HG03045 (cell line): Measurements from ENCODE around the gene PYROXD2.

ENCODE experiments used
- ATAC-seq: cut with Tn5 transposase; IDR thresholded peaks from one replicate; pipeline ENCODE4 v1.9.1; 2021; ENCODE audit warnings: mild to moderate bottlenecking, moderate library complexity; ENCODE audit not compliant: unreplicated experiment

Gene PYROXD2

DNA sequence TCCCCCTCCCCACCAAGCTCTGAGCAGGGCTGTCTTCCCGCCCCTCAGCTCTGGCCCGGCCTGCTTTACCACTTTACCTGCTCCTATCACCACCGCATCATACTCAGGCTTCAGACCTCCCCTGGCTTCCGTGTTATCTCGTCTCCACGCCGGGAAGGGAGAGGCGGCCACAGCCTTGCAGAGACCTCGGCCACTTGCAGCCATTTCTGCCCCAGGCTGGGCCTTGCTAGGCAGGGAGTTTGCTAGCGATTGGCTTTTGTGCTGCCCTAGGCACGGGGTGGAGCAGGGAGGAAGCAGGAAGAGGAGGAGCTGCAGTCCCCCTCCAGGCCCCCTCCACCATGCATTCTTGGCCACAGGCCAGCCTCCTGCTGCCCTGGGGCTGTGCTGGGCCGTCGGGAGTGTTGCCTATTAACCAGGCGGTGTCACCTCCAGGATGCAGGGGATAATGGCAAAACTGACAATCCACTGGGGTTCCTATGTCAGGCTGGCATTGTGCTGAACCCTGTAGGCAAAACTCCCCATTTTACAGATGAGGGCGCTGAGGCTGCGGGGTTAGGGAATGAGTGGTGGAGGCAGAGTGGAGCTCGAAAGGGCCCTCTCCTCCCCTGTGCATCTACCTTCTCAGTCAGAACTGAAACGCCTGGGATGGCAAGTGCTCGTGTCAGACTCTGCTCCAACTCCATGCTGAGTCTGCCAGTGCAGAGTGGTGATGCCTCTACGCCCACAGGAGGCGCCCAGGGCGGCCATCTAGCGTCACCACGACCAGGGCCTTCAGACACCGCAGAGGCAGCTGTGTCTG lies at the start of gene PYROXD2:
Gene PYROXD2, minus strand, starts transcription at position 251 of the 799 bp plus-strand sequence. Its CDS starts 47 bp downstream, at position 204.
- no peak for ATAC-seq

DNA sequence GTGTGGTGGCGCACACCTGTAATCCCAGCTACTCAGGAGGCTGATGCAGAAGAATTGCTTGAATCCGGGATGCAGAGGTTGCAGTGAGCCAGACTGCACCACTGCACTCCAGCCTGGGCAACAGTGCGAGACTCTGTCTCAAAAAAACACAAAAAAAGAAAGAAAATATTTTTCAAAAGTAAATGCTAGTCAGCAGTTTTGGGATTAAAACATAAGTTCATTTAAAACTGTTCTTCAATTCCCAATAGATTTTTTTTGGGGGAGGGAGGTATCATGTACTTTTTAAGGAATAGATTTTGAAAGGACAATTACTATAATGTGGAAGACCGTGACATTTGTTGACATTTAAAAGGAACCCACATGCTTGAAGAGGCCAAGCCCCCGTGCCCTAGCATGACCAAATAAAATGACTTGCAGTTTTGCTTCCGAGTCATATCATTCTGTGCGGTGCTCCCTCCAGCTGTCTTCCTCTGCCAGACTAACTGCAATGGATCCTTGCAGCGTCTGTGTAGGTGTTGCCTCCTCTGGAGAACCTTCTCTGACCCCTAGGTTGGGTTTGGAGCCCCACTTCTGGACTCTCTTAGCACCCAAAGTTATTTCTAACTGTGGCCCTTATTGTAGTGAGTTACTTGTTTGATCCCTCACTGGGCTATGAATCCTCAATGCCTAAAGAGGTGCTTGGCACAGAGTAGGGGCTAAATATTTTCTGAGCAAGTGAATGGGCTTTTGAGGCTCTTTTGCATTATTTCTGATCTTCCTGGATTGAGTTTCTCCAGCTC lies 49.2 kb upstream of the PYROXD2 start:
- ATAC-seq, result no peak

DNA sequence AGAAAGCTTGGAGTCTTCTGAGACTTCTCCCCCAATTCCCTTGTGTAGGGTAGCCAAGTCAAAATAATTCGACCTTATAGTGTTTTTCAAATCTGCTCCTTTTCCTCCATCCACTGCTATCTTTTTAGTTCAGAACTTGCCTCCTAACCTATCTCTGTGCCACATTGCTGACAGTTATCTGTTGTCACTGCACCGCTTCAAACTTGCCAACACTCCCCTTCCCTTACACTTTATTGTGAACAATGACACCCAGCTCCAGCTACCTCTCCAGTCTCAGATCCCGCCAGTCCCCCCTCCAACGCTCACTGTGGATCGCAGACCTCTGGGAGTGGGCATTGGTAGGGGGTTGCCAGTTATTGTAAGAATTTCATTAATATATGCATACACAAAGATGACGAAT lies 48.0 kb upstream of the PYROXD2 start:
- ATAC-seq, result no peak

DNA sequence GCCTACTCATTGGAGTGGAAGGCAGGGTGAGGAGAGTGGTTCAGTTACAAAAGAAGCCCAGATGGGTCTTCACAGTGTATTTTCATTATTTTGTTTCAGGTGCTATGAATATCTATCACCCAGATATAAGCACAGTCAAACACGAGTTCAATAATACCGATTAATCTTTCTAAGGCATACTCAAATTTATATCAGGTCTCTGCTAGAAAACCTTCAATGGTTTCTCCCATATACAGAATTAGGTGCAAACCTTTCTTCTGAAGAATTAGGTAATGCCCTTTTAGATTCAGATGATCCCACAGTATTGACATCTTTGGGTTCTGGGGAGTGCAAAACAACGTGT lies 46.5 kb upstream of the PYROXD2 start:
- ATAC-seq, result no peak

DNA sequence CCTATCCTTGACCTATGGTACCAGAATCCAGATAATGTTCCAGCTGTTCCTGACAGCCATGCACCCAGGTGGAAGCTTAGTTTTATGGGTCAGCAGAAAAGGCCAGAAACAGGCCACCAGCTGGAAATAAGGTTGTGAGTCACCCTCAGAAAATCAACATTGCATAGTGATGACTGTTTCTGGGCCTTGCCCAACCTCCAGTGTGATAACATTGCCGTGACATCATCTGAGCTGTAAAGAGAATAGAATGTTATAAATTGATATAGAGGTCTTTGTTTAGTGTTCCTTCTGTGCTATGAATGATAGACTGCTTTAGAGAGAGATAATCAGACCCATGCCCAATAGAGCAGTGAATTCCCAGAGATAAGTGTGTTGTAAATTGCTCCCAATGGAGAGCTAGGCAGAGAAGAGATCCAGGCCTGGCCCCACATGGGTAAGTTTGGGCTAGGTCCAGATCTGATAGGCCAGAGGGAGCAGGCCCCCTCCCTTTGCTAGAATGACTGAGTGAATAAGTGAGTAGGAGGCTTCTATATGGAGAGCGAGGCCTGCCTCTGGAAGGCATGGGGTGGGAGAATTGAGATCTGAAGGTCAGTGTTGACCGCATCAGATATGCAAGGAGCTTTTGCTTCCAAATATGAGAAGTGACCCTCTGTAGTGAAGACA lies 46.0 kb upstream of the PYROXD2 start:
- no peak for ATAC-seq

DNA sequence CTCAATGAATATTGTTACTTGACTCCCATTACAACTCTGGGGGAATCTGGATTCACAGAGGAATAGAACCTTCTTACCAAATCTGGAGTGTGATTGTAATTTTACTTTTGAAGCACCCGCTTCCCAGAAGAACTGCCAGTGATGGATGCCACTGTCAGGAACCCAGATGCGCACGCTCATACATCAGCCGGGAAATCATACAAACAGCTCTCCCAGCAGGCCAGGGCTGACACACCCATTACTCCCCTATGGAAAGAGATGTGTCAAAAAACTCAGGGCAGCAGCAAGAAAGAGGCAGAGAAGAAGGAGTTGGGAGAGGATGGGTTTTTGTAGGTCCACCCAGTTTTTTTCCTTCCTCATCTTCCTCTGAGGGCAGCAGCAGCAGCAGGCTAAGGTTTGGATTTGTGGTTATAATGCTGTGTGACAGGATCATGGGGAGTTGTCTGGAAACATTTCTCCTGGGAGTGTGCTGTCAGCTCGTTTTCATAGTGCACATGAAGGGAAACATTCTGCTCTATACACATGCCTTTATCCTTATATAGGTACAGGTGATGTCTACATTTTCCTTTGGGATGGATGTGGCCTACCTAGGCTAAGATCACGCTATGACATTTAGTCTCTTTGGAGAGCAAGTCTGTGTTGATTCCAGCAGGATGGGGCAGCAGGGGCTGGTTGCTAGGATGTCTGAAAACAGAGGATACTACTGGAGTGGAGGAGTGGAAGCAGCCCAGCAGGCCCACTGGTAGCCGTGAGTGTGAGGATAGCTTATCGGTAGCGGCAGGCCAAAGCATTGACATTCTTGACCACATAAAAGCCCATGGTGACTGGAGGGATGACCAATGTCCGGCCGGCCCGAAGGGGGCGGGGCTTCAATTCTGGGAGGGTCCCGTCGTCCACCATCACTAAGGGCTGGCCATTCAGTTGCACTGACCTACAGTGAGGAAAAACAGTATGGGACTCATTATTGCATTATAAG lies 44.1 kb upstream of the PYROXD2 start:
- no peak for ATAC-seq

DNA sequence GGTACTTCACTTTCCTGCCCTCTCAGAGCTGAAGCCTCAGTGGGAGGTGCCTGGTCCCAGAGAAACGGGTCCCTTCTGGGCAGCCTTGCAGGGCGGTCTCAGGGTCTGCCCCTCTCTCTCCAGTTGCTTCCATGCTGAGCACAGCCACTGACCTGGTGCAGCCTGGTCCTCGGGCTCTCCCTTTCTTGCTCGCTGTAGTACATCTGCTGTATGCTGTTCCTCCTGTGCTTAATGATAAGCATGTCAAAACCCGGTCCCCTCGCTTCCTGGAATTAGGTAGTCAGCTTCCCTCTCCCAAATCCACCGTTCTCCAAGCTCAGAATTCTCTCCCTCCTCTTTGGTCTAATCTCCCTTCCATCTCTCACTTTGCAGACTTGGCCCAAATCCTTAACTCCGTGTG lies 42.7 kb upstream of the PYROXD2 start:
- no peak for ATAC-seq

DNA sequence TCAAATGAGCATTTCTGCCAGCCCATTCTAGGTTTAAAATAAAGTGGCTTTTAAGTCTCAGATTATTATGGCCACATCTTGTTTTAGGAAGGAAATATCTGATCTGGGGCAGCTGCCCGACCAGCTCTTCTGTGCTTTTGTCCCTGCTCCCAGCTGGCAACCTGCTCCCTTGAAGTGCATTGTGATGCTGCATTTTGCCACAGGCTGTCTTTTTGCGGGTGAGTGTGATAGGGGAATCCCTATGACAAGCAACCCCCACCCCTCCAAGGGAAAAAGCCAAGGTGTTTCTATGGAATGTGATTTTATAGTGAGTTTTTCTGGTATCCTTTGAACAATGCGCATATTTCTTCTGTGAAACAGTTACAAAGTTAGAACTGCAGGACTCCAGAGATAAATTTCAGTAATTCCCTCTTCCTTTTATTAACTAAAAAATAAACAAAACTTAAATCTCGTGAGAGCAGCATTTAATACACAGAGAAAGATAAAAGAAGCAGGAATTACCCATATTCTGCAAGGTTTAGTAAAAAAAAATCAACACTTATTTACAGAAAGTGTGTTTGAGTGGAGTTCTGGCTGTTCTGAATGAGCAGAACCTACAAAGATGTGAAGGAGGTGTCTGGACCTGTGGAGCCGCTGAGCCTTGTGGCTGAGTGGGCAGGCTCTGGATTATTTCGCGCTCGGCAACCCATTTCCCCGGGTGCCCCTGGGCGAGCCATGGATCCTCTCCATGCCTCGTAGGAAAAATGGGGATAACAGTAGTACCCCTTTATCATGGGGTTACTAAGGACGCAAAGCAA lies 41.9 kb upstream of the PYROXD2 start:
- ATAC-seq, result no peak

DNA sequence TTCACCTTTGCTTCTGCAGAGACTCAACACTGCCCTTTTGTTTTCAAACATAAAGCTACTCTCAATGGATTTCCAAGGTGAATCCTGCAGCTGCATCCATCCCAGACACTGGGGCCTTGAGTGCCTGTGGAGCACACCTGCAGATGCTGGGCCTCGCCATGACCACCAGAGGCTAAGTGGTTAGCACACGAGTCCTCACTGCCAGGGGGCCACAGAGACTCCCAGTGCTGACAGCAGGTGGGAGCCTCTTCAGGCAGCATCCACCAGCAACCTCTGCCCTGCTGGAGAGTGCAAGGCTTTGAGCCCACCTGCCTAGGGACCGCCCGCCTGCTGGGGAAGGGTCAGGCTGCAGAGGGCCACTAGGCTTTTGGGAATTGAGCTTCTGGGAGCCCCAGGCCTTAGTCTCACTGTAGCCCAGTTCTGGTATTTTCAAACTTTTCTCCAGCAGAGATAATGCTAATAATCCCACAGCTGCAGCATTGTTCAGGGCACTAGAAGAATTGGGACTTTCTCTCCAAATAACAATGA lies 41.1 kb upstream of the PYROXD2 start:
- ATAC-seq, result no peak

DNA sequence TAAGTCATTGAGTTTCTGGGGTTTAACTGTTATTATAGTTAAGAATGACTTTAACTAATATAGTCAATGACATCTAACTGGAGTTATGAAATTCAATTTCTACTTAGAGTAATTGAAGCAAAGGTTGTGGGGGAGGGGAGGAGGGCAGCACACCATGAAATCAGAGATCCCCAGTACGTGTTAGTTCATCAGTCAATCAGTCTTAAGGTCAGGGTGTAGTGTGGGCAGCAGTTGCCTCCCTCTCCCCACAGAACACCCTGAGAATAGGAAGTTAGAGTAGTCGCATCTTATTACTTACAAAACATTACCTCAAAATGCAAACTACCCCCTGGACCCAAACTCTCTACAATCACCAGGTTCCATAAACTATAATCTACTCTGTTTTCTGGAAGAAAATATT lies 38.7 kb upstream of the PYROXD2 start:
- no peak for ATAC-seq

DNA sequence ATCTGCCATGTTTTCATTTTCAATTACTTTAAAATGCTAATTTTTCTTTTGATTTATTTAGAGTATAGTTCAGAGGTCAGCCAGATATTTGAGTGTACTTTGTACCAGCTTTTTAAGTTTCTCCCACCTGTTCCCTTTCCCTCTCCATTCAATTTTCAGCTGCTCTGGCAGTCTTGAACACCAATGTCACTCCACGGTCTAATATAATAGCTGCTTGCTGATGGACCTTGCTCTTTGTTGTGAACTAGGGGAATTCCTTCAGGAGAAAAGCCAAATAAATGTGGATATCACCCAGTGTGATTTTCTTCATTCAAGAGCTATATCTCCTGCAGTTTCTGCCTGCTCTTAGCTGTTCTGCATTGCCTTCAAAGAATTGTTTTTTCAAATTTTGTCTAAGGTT lies 35.6 kb upstream of the PYROXD2 start:
- ATAC-seq, result no peak

DNA sequence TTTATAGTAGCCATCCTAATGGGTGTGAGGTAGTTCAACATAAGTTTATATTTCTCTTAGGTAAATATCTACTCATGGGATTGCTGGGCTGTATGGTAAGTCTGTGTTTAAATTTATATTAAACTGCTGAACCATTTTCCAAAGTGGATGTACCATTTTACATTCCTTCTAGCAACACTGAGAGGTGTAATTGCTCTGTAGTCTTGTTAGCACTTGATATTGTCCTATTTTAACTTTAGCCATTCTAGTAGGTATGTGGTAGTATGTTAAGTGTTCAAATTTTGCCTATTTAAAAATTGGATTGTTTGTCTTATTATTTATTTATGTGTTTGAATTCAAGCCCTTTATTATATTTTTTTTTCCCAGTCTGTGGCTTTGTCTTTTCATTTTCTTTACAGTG lies 34.3 kb upstream of the PYROXD2 start:
- no peak for ATAC-seq

DNA sequence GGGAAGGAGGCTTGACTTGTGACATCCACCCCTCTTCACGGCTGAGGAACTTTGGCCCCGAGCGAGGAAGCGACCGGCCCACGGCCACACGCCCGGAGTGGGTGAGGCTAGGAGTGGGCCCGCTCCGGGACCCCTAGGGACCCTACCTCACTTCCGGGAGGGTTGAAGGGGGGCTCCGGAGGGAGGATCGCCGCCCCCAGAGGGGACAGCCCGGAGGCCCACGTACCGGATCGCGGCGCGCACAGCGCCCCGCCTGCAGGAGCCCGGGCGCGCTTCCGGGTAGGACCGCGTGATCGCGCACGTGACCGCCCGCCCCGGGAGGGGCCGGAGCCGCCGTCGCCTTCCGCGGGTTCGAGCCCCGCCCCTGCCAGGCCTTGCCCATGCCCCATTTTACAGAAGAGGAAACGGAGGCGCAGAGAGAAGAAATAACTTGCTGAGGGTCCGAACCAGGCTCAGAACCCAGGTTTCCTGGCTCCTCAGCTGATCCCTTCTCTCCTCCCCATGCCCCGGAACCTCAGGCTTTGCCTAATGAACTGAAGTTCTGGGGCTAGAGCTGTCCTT lies 31.8 kb upstream of the PYROXD2 start, which contains the start of gene HPS1:
Gene HPS1, minus strand, starts transcription at position 275 of the 561 bp plus-strand sequence. CDS start 3,695 bp downstream, outside the sequence.
- peak; percentile 93 for ATAC-seq

DNA sequence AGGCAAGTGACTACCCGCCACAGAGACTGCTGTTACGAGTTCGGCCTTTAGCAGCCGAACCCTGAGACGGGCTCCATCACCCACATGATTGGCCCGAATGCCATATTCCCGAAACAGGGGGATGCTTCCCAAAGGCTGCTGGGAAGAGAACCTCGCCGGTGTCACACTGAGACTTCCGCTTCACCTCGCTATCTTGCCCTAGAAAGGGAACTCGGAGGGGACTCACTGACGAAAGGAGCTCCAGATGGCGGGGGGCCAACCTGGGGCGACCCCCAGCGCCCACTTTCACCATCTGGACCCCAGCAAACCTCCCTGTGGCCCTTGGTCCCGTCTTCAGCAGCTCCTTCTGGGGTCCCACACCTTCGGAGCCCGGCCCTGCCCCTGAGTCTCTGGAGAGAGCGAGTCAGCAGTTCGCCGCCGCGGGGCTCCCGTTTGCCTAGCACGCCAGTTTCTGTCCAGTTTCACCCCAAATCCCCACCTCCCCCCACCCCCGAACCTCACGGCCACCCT lies 31.2 kb upstream of the PYROXD2 start:
- peak; percentile 41 for ATAC-seq

DNA sequence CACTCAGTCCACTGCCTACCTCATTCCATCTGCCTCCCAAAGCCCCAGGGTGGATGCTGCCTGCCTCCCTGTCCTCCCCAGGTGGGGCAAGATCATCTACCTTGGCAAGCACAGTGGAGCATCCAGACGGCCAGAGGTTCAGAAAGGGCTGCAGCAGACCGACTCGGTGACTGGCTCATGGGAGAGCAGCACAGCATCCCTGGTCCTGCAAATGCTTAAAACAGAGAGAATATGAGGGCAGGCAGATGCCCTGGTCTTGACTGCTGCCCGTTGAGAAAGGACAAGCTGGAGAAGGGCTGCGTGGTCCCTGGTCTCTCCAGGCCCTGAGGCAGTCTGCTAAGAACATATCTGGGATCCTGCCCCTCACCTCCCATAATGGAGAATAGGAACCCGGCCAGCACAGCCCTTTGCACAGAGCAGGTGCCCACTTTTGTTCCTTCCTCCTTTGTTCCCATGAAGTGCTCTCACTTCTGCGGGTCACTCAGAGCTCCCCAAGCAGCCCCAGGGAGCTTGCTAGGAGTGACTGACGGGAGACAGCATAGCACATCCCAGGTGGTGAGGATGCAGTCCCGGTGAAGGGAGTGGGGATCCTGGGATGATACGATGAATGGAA lies 30.3 kb upstream of the PYROXD2 start:
- ATAC-seq, result no peak

DNA sequence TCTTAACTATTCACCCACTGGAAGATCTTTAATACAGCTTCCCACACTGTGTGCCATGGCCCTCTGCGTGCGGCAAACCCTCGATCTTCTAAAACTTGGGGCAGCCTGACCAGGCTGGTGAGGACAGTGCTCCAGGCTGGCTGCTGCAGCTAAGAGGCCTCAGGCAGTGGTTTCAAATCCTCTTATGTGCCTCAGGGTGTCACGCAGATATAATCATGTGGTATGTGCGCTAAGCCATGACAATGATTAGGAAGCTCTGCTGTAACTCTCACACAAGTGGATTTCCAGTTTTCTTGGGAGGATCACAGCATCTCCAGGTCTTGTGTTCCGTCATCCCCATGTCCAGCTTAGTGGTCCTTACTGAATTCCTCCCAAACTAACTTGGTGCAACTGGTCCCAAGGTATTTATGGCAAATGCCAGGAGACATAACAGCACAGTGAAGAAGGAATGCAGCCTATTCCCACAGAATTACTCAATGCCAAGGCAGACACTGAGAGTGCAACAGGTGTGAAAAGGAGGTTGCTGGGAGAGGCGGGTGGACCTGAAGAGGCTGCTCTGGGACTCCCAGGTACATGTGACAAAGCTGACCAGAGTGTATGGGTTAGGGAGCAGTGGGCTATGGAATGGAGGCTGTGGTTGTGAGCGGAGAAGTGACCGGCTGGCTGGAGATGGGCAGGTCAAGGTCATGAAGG lies 29.5 kb upstream of the PYROXD2 start:
- ATAC-seq, result no peak

DNA sequence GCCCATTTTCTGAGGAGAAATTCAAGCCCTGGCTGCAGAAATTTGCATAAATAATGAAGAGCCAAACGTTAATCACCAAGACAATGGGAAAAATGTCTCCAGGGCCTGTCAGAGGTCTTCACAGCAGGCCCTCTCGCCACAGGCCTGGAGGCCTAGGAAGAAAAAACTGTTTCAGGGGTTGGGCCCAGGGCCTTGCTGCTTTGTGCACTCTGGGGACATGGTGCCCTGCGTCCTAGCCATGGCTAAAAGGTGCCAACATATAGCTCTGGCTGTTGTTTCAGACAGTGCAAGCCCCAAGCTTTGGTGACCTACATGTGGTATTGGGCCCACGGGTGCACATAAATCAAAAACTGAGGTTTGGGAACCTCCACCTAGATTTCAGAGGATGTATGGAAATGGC lies 23.7 kb upstream of the PYROXD2 start:
- no peak for ATAC-seq

DNA sequence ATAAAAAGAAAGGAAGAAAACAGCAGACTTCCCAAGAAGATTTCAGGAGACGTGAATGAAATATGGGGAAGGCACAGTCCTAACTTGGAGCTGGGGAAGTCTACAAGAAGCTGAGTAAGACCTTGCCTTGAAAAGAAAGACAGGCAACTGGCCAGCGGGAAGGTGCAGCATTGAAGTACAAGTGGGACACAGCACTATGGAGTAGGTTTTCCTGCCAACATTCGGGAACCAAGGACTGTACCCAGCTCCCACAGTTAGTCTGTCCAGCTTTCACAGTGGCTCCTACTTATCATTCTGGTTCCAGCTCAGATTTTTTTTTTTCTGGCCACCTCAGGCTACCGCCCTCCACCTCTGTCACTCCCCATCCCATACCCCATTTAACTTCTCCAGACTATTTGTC lies 21.7 kb upstream of the PYROXD2 start:
- ATAC-seq, result no peak
